GM18499 (cell line): ENCODE data around the gene MIB1.

Experiments
- ATAC-seq: cut with Tn5 transposase; IDR thresholded peaks from one replicate; pipeline ENCODE4 v1.9.1; 2021; ENCODE audit warnings: moderate number of reproducible peaks; ENCODE audit not compliant: insufficient read depth, unreplicated experiment

MIB1 gene

GRCh38 chr18:21808185-21808584, 67.6 kb downstream of the MIB1 start:
- no peak for ATAC-seq

- no peak for ATAC-seq
Measured at GRCh38 chr18:21809725-21810124, 69.1 kb downstream of the MIB1 start.

- ATAC-seq: no peak
Measured at GRCh38 chr18:21815101-21815500, 74.5 kb downstream of the MIB1 start.

- ATAC-seq: no peak
Measured at GRCh38 chr18:21820033-21820810, 79.6 kb downstream of the MIB1 start.

GRCh38 chr18:21820811-21821143, 80.2 kb downstream of the MIB1 start:
- no peak for ATAC-seq

GRCh38 chr18:21823848-21824247, 83.3 kb downstream of the MIB1 start:
- no peak for ATAC-seq

GRCh38 chr18:21826196-21826595, 85.6 kb downstream of the MIB1 start:
- ATAC-seq: no peak

- ATAC-seq: no peak
Measured at GRCh38 chr18:21826641-21827302, 86.2 kb downstream of the MIB1 start.

GRCh38 chr18:21830532-21830931, 89.9 kb downstream of the MIB1 start:
- no peak for ATAC-seq

- ATAC-seq: no peak
Measured at GRCh38 chr18:21831413-21831831, 90.8 kb downstream of the MIB1 start.

- ATAC-seq: no peak
Measured at GRCh38 chr18:21833604-21834298, 93.2 kb downstream of the MIB1 start.

- ATAC-seq: no peak
Measured at GRCh38 chr18:21834299-21834660, 93.7 kb downstream of the MIB1 start.

- ATAC-seq: no peak
Measured at GRCh38 chr18:21841570-21841969, 101.0 kb downstream of the MIB1 start.

- no peak for ATAC-seq
Measured at GRCh38 chr18:21843341-21843740, 102.7 kb downstream of the MIB1 start.

GRCh38 chr18:21851327-21851961, 110.9 kb downstream of the MIB1 start:
- ATAC-seq: no peak

GRCh38 chr18:21853016-21853415, 112.4 kb downstream of the MIB1 start:
- ATAC-seq: peak; percentile 88

- ATAC-seq: no peak
Measured at GRCh38 chr18:21853775-21854552, 113.4 kb downstream of the MIB1 start.

- ATAC-seq: no peak
Measured at GRCh38 chr18:21855432-21855831, 114.8 kb downstream of the MIB1 start.

- ATAC-seq: no peak
Measured at GRCh38 chr18:21857871-21858270, 117.3 kb downstream of the MIB1 start.

- ATAC-seq: no peak
Measured at GRCh38 chr18:21858544-21858943, 118.0 kb downstream of the MIB1 start.
